ENCODE measurements around the gene ENHO. TPM values are rescaled to one million over a fixed set of nuclear protein-coding genes. Genes with fewer than 3 reads are reported as not detected.

The ENHO gene
- not detected for total RNA-seq

- H3K27ac Mint-ChIP-seq, result no peak within 1 kb of the TSS
- CTCF ChIA-PET, result interaction anchor here (0.7 to 2.1 kb wide), 4 partner anchors 25 to 179 kb away, joined by 3 to 6 read pairs (median 4); no protein-coding TSS in a partner anchor
- no peaks in the 10 kb centered on the region for H3K9me3 Mint-ChIP-seq (ENCODE audit: insufficient read depth)
- DNase-seq (peak; percentile 90), ATAC-seq (peak; percentile 99)
- peaks cover 9% of the 10 kb centered on the region for H3K4me1 Mint-ChIP-seq (ENCODE audit: low read depth)
- peak within 1 kb of the TSS; percentile 56 for H3K4me3 Mint-ChIP-seq
- POLR2A ChIA-PET, result no interaction called here
- H3K27me3 Mint-ChIP-seq (ENCODE audit: low read depth), result peaks cover 45% of the 10 kb centered on the region
- H3K36me3 Mint-ChIP-seq (ENCODE audit: low read depth), result no peaks in the 10 kb centered on the region
These were observed at the start of gene ENHO for GRCh38 chr9:34522971-34523797. ENHO (minus strand) TSS chr9:34522990; CDS start chr9:34521695, 1,295 bp downstream.

GRCh38 chr9:34572092-34572491, 49.3 kb upstream of the ENHO start:
- H3K36me3 Mint-ChIP-seq (ENCODE audit: low read depth), result no peaks in the 10 kb centered on the region
- ChIA-PET CTCF (no interaction called here), POLR2A (no interaction called here)
- no peak overlapping the region for H3K4me3 Mint-ChIP-seq
- no peak overlapping the region for H3K27ac Mint-ChIP-seq
- DNase-seq (no peak), ATAC-seq (no peak)
- no peaks in the 10 kb centered on the region for H3K9me3 Mint-ChIP-seq (ENCODE audit: insufficient read depth)
- no peaks in the 10 kb centered on the region for H3K4me1 Mint-ChIP-seq (ENCODE audit: low read depth)
- H3K27me3 Mint-ChIP-seq (ENCODE audit: low read depth), result peaks cover 27% of the 10 kb centered on the region

GRCh38 chr9:34571481-34571810, 48.7 kb upstream of the ENHO start:
- H3K36me3 Mint-ChIP-seq (ENCODE audit: low read depth), result no peaks in the 10 kb centered on the region
- POLR2A ChIA-PET, result no interaction called here
- no peak overlapping the region for H3K27ac Mint-ChIP-seq
- no peaks in the 10 kb centered on the region for H3K4me1 Mint-ChIP-seq (ENCODE audit: low read depth)
- no peaks in the 10 kb centered on the region for H3K9me3 Mint-ChIP-seq (ENCODE audit: insufficient read depth)
- ATAC-seq (no peak), DNase-seq (no peak)
- CTCF ChIA-PET, result no interaction called here
- H3K4me3 Mint-ChIP-seq, result no peak overlapping the region
- H3K27me3 Mint-ChIP-seq (ENCODE audit: low read depth), result peaks cover 25% of the 10 kb centered on the region

- Mint-ChIP-seq H3K4me1 (ENCODE audit: low read depth) (no peaks in the 10 kb centered on the region), H3K9me3 (ENCODE audit: insufficient read depth) (no peaks in the 10 kb centered on the region), H3K27ac (no peak overlapping the region), H3K27me3 (ENCODE audit: low read depth) (peaks cover 20% of the 10 kb centered on the region), H3K36me3 (ENCODE audit: low read depth) (no peaks in the 10 kb centered on the region), H3K4me3 (no peak overlapping the region)
- CTCF ChIA-PET, result interaction anchor here (1.2 kb wide), 1 partner anchor 9 kb away, joined by 3 read pairs; no protein-coding TSS in a partner anchor
- POLR2A ChIA-PET, result no interaction called here
- ATAC-seq, result no peak
- DNase-seq, result no peak
These were observed 48.2 kb upstream of the ENHO start for GRCh38 chr9:34570809-34571480.

GRCh38 chr9:34570376-34570775, 47.6 kb upstream of the ENHO start:
- Mint-ChIP-seq H3K4me3 (no peak overlapping the region), H3K36me3 (ENCODE audit: low read depth) (no peaks in the 10 kb centered on the region), H3K4me1 (ENCODE audit: low read depth) (no peaks in the 10 kb centered on the region), H3K27ac (no peak overlapping the region), H3K27me3 (ENCODE audit: low read depth) (peaks cover 17% of the 10 kb centered on the region), H3K9me3 (ENCODE audit: insufficient read depth) (no peaks in the 10 kb centered on the region)
- ATAC-seq (no peak), DNase-seq (no peak)
- ChIA-PET POLR2A (no interaction called here), CTCF (interaction anchor here (1.2 kb wide), 1 partner anchor 8 kb away, joined by 3 read pairs; no protein-coding TSS in a partner anchor)

- CTCF ChIA-PET, result interaction anchor here (1.3 kb wide), 1 partner anchor 35 kb away, joined by 3 read pairs; no protein-coding TSS in a partner anchor
- H3K27me3 Mint-ChIP-seq (ENCODE audit: low read depth), result peaks cover 24% of the 10 kb centered on the region
These were observed 46.0 kb upstream of the ENHO start for GRCh38 chr9:34568774-34569173.

GRCh38 chr9:34568133-34568532, 45.3 kb upstream of the ENHO start:
- CTCF ChIA-PET, result interaction anchor here (1.3 kb wide), 1 partner anchor 36 kb away, joined by 3 read pairs; no protein-coding TSS in a partner anchor
- Mint-ChIP-seq H3K27me3 (ENCODE audit: low read depth) (peaks cover 28% of the 10 kb centered on the region), H3K4me1 (ENCODE audit: low read depth) (no peaks in the 10 kb centered on the region), H3K4me3 (no peak overlapping the region), H3K27ac (no peak overlapping the region), H3K9me3 (ENCODE audit: insufficient read depth) (no peaks in the 10 kb centered on the region), H3K36me3 (ENCODE audit: low read depth) (no peaks in the 10 kb centered on the region)
- ATAC-seq, result no peak
- no peak for DNase-seq
- POLR2A ChIA-PET, result no interaction called here

More at GRCh38 chr9:34568774-34569173, 46.0 kb upstream of the ENHO start:
- Mint-ChIP-seq H3K4me3 (no peak overlapping the region), H3K9me3 (ENCODE audit: insufficient read depth) (no peaks in the 10 kb centered on the region), H3K36me3 (ENCODE audit: low read depth) (no peaks in the 10 kb centered on the region), H3K27ac (no peak overlapping the region), H3K4me1 (ENCODE audit: low read depth) (no peaks in the 10 kb centered on the region)
- ATAC-seq, result no peak
- DNase-seq, result no peak
- POLR2A ChIA-PET, result no interaction called here

GRCh38 chr9:34566972-34567371, 44.2 kb upstream of the ENHO start:
- POLR2A ChIA-PET, result no interaction called here
- peaks cover 28% of the 10 kb centered on the region for H3K27me3 Mint-ChIP-seq (ENCODE audit: low read depth)

GRCh38 chr9:34566322-34566721, 43.5 kb upstream of the ENHO start:
- no peak overlapping the region for H3K4me3 Mint-ChIP-seq
- H3K4me1 Mint-ChIP-seq (ENCODE audit: low read depth), result no peaks in the 10 kb centered on the region
- POLR2A ChIA-PET, result no interaction called here
- H3K36me3 Mint-ChIP-seq (ENCODE audit: low read depth), result no peaks in the 10 kb centered on the region
- CTCF ChIA-PET, result no interaction called here
- DNase-seq (no peak), ATAC-seq (no peak)
- no peaks in the 10 kb centered on the region for H3K9me3 Mint-ChIP-seq (ENCODE audit: insufficient read depth)
- H3K27ac Mint-ChIP-seq, result no peak overlapping the region
- H3K27me3 Mint-ChIP-seq (ENCODE audit: low read depth), result peaks cover 28% of the 10 kb centered on the region

More at GRCh38 chr9:34566972-34567371, 44.2 kb upstream of the ENHO start:
- H3K36me3 Mint-ChIP-seq (ENCODE audit: low read depth), result no peaks in the 10 kb centered on the region
- CTCF ChIA-PET, result no interaction called here
- H3K27ac Mint-ChIP-seq, result no peak overlapping the region
- no peak overlapping the region for H3K4me3 Mint-ChIP-seq
- no peak for DNase-seq
- ATAC-seq, result no peak
- H3K9me3 Mint-ChIP-seq (ENCODE audit: insufficient read depth), result no peaks in the 10 kb centered on the region
- no peaks in the 10 kb centered on the region for H3K4me1 Mint-ChIP-seq (ENCODE audit: low read depth)

- Mint-ChIP-seq H3K4me1 (ENCODE audit: low read depth) (no peaks in the 10 kb centered on the region), H3K4me3 (no peak overlapping the region), H3K36me3 (ENCODE audit: low read depth) (no peaks in the 10 kb centered on the region), H3K27ac (no peak overlapping the region), H3K9me3 (ENCODE audit: insufficient read depth) (no peaks in the 10 kb centered on the region), H3K27me3 (ENCODE audit: low read depth) (peaks cover 28% of the 10 kb centered on the region)
- ATAC-seq (no peak), DNase-seq (no peak)
- CTCF ChIA-PET, result no interaction called here
- POLR2A ChIA-PET, result no interaction called here
These were observed 43.1 kb upstream of the ENHO start for GRCh38 chr9:34565856-34566255.

- Mint-ChIP-seq H3K27me3 (ENCODE audit: low read depth) (peaks cover 28% of the 10 kb centered on the region), H3K9me3 (ENCODE audit: insufficient read depth) (no peaks in the 10 kb centered on the region), H3K27ac (no peak overlapping the region), H3K4me3 (no peak overlapping the region), H3K4me1 (ENCODE audit: low read depth) (no peaks in the 10 kb centered on the region), H3K36me3 (ENCODE audit: low read depth) (no peaks in the 10 kb centered on the region)
- POLR2A ChIA-PET, result no interaction called here
- CTCF ChIA-PET, result no interaction called here
- ATAC-seq (no peak), DNase-seq (no peak)
These were observed 41.8 kb upstream of the ENHO start for GRCh38 chr9:34564617-34565016.

- Mint-ChIP-seq H3K36me3 (ENCODE audit: low read depth) (no peaks in the 10 kb centered on the region), H3K27ac (no peak overlapping the region), H3K9me3 (ENCODE audit: insufficient read depth) (no peaks in the 10 kb centered on the region), H3K4me1 (ENCODE audit: low read depth) (no peaks in the 10 kb centered on the region), H3K27me3 (ENCODE audit: low read depth) (peaks cover 29% of the 10 kb centered on the region), H3K4me3 (no peak overlapping the region)
- ChIA-PET POLR2A (no interaction called here), CTCF (interaction anchor here (1.1 to 1.3 kb wide), 2 partner anchors 25 to 28 kb away, joined by 3 read pairs; no protein-coding TSS in a partner anchor)
- ATAC-seq (no peak), DNase-seq (no peak)
These were observed 40.5 kb upstream of the ENHO start for GRCh38 chr9:34563262-34563661.
